GM12801 (cell line): ENCODE data around the gene VSTM2L.

ENCODE experiments used
- CTCF ChIP-seq: IDR thresholded peaks from one replicate; pipeline ENCODE4 v1.5.1; 2011; ENCODE audit warnings: control low read depth; ENCODE audit not compliant: insufficient read length; ENCODE audit errors: extremely low read depth

The VSTM2L gene

GRCh38 chr20:37905671-37906613, 3.0 kb downstream of the VSTM2L start:
- no peak for TF ChIP-seq CTCF

- no peak for TF ChIP-seq CTCF
These were observed 4.4 kb downstream of the VSTM2L start for GRCh38 chr20:37907330-37907676.

GRCh38 chr20:37907677-37908401, 4.9 kb downstream of the VSTM2L start:
- no peak for TF ChIP-seq CTCF

GRCh38 chr20:37911261-37911660, 8.3 kb downstream of the VSTM2L start:
- no peak for TF ChIP-seq CTCF

- TF ChIP-seq CTCF = no peak
These were observed 8.9 kb downstream of the VSTM2L start for GRCh38 chr20:37911838-37912281.

- TF ChIP-seq CTCF = no peak
These were observed 9.9 kb downstream of the VSTM2L start for GRCh38 chr20:37912874-37913273.

GRCh38 chr20:37913567-37914366, 10.8 kb downstream of the VSTM2L start:
- TF ChIP-seq CTCF = no peak
